ENCODE data around the gene GAS1.

GAS1 gene

DNA sequence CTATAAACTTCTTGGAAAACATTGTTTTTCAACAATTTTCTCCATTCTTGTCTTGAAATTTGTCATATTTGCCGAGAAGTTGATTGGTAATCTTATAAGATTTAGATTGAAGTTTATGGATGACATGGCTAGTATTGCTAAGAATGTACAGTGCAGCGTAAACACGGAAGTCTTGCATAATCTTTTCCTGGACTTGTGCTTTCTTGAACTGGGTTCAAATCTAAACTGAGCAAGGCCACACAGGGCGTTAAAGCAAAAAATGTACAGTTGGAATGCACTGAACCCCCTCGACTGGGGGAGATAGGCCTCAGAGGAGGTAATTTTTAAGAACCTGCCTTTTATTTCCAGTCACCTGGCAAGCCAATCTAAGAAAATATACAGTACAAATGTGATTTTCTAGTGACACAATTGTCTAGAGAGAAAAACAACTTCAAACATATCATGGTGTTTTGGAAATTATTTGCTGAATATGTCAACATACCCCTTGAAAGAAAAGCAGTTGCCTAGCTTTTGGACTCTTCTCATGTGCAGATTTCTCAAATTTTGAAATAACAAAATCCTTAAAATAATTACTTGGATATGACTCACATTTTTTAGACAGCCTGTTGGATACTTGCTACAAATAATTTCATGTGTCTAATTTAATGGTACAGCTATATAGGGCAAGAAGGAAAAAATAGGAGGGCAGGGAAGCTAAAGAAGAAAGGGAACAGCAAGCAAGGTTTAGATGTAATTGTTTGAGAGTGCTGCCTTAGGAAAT, 18.5 kb upstream of the GAS1 start:
- Histone ChIP-seq H3K36me3 (no peaks in the 10 kb centered on the region), H3K27ac (peak overlapping the region in 1 of 2 donors; percentile 6), H3K9me3 (no peaks in the 10 kb centered on the region), H3K4me3 (no peak overlapping the region), H3K27me3 (peaks cover 0 to 3% of the 10 kb centered on the region in 2 donors), H3K4me1 (peaks cover 0 to 17% (median 0%) of the 10 kb centered on the region in 4 donors)
- DNase-seq: no peak
- TF ChIP-seq, protein P1, sequence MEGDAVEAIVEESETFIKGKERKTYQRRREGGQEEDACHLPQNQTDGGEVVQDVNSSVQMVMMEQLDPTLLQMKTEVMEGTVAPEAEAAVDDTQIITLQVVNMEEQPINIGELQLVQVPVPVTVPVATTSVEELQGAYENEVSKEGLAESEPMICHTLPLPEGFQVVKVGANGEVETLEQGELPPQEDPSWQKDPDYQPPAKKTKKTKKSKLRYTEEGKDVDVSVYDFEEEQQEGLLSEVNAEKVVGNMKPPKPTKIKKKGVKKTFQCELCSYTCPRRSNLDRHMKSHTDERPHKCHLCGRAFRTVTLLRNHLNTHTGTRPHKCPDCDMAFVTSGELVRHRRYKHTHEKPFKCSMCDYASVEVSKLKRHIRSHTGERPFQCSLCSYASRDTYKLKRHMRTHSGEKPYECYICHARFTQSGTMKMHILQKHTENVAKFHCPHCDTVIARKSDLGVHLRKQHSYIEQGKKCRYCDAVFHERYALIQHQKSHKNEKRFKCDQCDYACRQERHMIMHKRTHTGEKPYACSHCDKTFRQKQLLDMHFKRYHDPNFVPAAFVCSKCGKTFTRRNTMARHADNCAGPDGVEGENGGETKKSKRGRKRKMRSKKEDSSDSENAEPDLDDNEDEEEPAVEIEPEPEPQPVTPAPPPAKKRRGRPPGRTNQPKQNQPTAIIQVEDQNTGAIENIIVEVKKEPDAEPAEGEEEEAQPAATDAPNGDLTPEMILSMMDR (IDR thresholded peaks at IDR 0.05): no peak
- intact Hi-C loops (cut with DNase I; ENCODE audit: low total_unique reads): loop anchor here (10.0 kb wide), 1 partner anchor 99 kb away; no protein-coding TSS in a partner anchor

DNA sequence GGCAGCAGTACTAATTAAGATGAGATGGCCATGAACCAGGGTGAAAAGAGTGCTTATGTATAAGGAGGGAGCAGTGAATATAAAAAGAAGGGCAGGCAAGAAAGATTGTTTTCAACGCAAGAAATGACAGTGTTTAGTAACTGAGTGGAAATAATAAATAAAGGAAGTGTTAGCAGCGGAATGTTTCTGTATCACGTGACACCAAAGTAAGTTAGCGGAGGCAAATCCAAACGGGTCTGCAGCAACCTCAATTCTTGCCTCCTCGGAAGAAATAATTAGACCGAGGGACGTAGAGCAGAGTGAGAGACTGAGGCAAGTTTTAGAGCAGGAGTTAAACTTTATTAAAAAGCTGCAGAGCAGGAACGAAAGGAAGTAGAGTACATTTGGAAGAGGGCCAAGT, 15.4 kb upstream of the GAS1 start:
- H3K4me1 ChIP-seq: peaks cover 0 to 17% (median 0%) of the 10 kb centered on the region in 4 donors
- H3K27ac ChIP-seq: no peak overlapping the region
- TF ChIP-seq, protein P1 (IDR thresholded peaks at IDR 0.05): no peak
- no peak overlapping the region for H3K4me3 ChIP-seq
- H3K27me3 ChIP-seq: peaks cover 0 to 3% of the 10 kb centered on the region in 2 donors
- intact Hi-C loops (cut with DNase I; ENCODE audit: low total_unique reads): loop anchor here (10.0 kb wide), 1 partner anchor 102 kb away; no protein-coding TSS in a partner anchor
- no peaks in the 10 kb centered on the region for H3K9me3 ChIP-seq
- no peaks in the 10 kb centered on the region for H3K36me3 ChIP-seq
- DNase-seq: no peak

DNA sequence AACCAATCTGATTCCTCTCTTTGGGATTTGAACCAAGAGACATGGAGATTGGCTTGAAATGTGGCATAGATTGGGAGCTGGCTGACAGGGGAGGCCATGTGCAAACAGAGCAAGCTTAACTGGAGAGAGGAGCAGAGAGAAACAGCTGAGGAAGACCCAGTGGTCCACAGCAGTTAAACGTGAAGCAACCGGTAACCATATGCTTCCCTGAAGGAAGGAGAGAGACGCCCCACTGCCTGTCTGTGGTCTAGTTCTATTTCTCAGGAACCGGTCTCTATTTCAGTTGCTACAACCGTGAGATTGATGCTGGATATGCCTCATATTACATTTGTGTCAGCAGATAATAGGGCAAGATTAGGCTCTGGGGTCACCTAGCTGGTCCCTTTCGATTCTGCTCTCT, 13.6 kb upstream of the GAS1 start:
- Histone ChIP-seq H3K27me3 (peaks cover 0 to 3% of the 10 kb centered on the region in 2 donors), H3K27ac (no peak overlapping the region), H3K9me3 (no peaks in the 10 kb centered on the region), H3K4me3 (no peak overlapping the region), H3K36me3 (no peaks in the 10 kb centered on the region), H3K4me1 (peaks cover 0 to 6% (median 0%) of the 10 kb centered on the region in 4 donors)
- TF ChIP-seq, protein P1 (IDR thresholded peaks at IDR 0.05): no peak
- intact Hi-C loops (cut with DNase I; ENCODE audit: low total_unique reads): loop anchor here (10.0 kb wide), 1 partner anchor 104 kb away; no protein-coding TSS in a partner anchor
- DNase-seq: no peak

DNA sequence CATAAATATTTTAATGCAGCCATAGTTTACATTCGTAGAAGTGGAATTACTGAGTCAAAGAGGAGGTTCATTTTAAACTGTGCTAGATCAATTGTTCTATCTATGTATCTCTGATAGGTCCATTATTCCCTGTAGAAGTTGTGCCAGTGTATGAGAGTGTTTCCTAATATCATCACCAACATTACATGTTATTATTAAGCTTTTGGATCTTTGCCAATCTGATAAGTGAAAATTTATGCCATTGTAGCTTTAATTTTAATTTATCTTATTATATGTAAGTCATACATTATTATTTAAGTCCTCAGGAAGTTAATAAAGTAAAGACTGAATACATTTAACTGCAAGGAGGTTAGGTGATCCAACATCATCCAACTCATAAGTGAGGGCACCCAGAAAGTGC, 10.9 kb upstream of the GAS1 start:
- no peaks in the 10 kb centered on the region for H3K36me3 ChIP-seq
- no peaks in the 10 kb centered on the region for H3K4me1 ChIP-seq
- intact Hi-C loops (cut with DNase I; ENCODE audit: low total_unique reads): no loop called here
- H3K27me3 ChIP-seq: peaks cover 0 to 3% of the 10 kb centered on the region in 2 donors
- no peak overlapping the region for H3K4me3 ChIP-seq
- TF ChIP-seq, protein P1 (IDR thresholded peaks at IDR 0.05): no peak
- no peaks in the 10 kb centered on the region for H3K9me3 ChIP-seq
- no peak overlapping the region for H3K27ac ChIP-seq
- no peak for DNase-seq

DNA sequence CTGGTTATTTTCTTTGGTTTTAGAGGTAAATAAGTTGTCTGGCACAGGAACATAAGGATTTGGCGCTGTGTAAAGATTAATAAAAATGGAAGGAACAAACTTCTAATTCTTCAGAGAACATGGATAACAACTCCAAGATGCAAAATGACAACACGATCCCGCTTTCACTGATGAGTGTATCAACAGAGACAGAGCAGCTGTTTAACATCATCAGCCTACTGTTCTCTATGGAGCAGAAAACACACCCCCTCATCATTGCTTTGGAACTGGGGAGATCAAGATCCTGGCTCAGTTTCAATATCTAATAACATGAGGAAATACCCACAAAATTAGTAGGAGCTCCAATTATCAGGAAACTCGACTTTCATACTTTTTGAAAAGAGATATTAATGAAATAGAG, 8.3 kb upstream of the GAS1 start:
- intact Hi-C loops (cut with DNase I; ENCODE audit: low total_unique reads): no loop called here
- no peaks in the 10 kb centered on the region for H3K27me3 ChIP-seq

More for the DNA sequence above, 8.3 kb upstream of the GAS1 start:
- no peaks in the 10 kb centered on the region for H3K36me3 ChIP-seq
- H3K9me3 ChIP-seq: no peaks in the 10 kb centered on the region
- DNase-seq: no peak
- no peak overlapping the region for H3K4me3 ChIP-seq
- TF ChIP-seq, protein P1 (IDR thresholded peaks at IDR 0.05): no peak
- no peaks in the 10 kb centered on the region for H3K4me1 ChIP-seq
- H3K27ac ChIP-seq: no peak overlapping the region
